Testis (tissue), 3 donors: ENCODE data around the gene FAM193A. TPM values are rescaled to one million over a fixed set of nuclear protein-coding genes. Genes with fewer than 3 reads are reported as not detected.

Experiments
- DNase-seq: peaks from one replicate; pipeline ENCODE4 v3.0.0-alpha.2; 2019
- H3K27ac ChIP-seq, 2 donors: fragments of 200-600 bp; sonication (generic); one replicate each; pipeline ENCODE4 v1.5.1; 2019
- H3K27me3 ChIP-seq: fragments of 200-600 bp; sonication (generic); one replicate; pipeline ENCODE4 v1.5.1; 2019
- H3K36me3 ChIP-seq: fragments of 200-600 bp; sonication (generic); one replicate; pipeline ENCODE4 v1.5.1; 2017; ENCODE audit warnings: low read depth; ENCODE audit errors: missing control alignments
- H3K4me1 ChIP-seq: fragments of 200-600 bp; sonication (generic); one replicate; pipeline ENCODE4 v1.5.1; 2019
- H3K4me3 ChIP-seq, 2 donors: fragments of 200-600 bp; sonication (generic); one replicate each; pipeline ENCODE4 v1.5.1; 2017 to 2019
- H3K9me3 ChIP-seq: fragments of 200-600 bp; sonication (generic); one replicate; pipeline ENCODE4 v1.5.1; 2017
- POLR2A ChIP-seq: fragments of 450-650 bp; IDR thresholded peaks from one replicate; pipeline ENCODE4 v1.6.1; 2017; ENCODE audit warnings: antibody characterized with exemption, mild to moderate bottlenecking, moderate library complexity
- WGBS, 2 donors: methylation state at CpG; one replicate each; pipeline ENCODE4 v1.1.5; 2018; 5-methylcytosine and 5-hydroxymethylcytosine counted together
- intact Hi-C: fragments of 100-400 bp; cut with DNase I; formaldehyde crosslinking; loops from one replicate; pipeline ENCODE4 v1.15.1; 2023; ENCODE audit warnings: low total_unique reads
- polyA plus RNA-seq: library from polyadenylated mRNA; stranded (reverse); fragments of 350-450 nt; fragmentation: Illumina TruSeq; extraction: RNeasy Lipid Tissue Mini Kit (QIAGEN cat#74804); gene quantifications from one replicate; pipeline ENCODE4 v1.2.3, GENCODE V29; 2014; ENCODE audit warnings: low read depth, low replicate concordance; ENCODE audit not compliant: insufficient read depth
- total RNA-seq, 2 donors: library from RNA; depleted of rRNA; stranded (reverse); fragments of >200 nt; gene quantifications; one replicate each; pipeline ENCODE4 v1.2.3, GENCODE V29; 2016
- TF ChIP-seq, protein P1 (sequence below), 3 experiments: fragments of 450-650 bp in 2 of 3; fragments of 200-600 bp in 1 of 3; sonication (generic) in 1 of 3; IDR thresholded peaks; one replicate each; pipeline ENCODE4 v1.5.1; 2016 to 2019; ENCODE audit warnings: antibody characterized with exemption in 3 of 3, mild to moderate bottlenecking in 2 of 3, moderate library complexity in 1 of 3

The FAM193A gene
- total and polyA plus RNA-seq, 3 donors from 2014 or later, result 50.4 to 92.4 (median 78.7) TPM

DNA sequence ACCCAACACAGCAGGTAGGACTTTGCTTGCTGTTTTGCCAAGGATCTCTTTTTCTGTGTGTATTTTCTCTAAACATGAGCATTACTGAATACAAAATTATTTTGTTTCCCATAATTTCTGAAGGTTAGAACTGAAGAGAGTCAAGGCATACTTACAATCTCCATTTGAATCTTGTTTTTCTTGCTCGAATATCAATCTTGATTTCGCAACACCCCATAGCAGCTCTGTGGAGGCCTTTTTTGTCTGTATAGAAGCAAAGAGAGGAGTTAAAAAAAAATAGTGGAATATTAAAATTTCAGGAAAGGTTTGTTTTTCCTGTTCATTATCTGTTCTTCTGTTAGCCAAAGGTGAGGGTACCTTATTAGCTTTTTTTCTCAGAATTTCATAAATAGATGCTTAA is 126.8 kb downstream of the FAM193A start:
- Histone ChIP-seq H3K27me3 (no peaks in the 10 kb centered on the region), H3K4me1 (peaks cover 15% of the 10 kb centered on the region), H3K27ac (no peak overlapping the region), H3K36me3 (no peaks in the 10 kb centered on the region), H3K9me3 (no peaks in the 10 kb centered on the region), H3K4me3 (no peak overlapping the region)
- WGBS, 2 donors, result 94 to 96% methylated on average over 2 of the region's 2 CpGs
- TF ChIP-seq, protein P1, sequence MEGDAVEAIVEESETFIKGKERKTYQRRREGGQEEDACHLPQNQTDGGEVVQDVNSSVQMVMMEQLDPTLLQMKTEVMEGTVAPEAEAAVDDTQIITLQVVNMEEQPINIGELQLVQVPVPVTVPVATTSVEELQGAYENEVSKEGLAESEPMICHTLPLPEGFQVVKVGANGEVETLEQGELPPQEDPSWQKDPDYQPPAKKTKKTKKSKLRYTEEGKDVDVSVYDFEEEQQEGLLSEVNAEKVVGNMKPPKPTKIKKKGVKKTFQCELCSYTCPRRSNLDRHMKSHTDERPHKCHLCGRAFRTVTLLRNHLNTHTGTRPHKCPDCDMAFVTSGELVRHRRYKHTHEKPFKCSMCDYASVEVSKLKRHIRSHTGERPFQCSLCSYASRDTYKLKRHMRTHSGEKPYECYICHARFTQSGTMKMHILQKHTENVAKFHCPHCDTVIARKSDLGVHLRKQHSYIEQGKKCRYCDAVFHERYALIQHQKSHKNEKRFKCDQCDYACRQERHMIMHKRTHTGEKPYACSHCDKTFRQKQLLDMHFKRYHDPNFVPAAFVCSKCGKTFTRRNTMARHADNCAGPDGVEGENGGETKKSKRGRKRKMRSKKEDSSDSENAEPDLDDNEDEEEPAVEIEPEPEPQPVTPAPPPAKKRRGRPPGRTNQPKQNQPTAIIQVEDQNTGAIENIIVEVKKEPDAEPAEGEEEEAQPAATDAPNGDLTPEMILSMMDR (IDR thresholded peaks at IDR 0.05), result no peak
- no peak for TF ChIP-seq POLR2A
- intact Hi-C loops, result no loop called here
- DNase-seq, result no peak

DNA sequence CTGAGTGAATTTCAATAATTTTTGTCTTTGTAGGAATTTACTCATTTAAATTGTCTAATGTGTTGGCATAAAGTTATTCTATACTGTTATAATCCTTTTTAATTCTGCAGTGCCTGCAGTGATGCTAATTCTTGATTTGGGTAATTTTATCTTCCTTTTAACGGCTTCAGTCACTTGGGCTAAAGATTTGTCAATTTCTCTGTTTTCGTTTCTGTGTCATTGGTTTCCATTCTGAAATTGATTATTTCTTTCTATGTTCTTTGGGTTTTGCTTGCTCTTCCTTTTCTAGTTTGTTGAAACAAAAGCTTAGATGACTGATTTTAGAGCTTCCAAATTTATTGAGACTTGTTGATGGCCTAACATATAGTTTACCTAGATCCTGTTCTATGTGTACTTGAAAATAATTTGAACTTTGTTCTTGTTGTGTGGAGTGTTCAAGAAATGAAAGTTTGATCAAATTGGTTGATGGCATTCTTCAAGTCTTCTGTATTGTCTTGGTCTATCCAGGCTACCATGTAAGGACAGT is 130.3 kb downstream of the FAM193A start:
- no peak for DNase-seq
- Histone ChIP-seq H3K4me1 (peaks cover 4% of the 10 kb centered on the region), H3K27ac (no peak overlapping the region), H3K27me3 (no peaks in the 10 kb centered on the region), H3K4me3 (no peak overlapping the region), H3K9me3 (no peaks in the 10 kb centered on the region), H3K36me3 (no peaks in the 10 kb centered on the region)
- TF ChIP-seq POLR2A, result no peak
- TF ChIP-seq, protein P1 (IDR thresholded peaks at IDR 0.05), result no peak
- 91 to 92% methylated on average over 2 of the region's 2 CpGs for WGBS, 2 donors
- intact Hi-C loops, result no loop called here

DNA sequence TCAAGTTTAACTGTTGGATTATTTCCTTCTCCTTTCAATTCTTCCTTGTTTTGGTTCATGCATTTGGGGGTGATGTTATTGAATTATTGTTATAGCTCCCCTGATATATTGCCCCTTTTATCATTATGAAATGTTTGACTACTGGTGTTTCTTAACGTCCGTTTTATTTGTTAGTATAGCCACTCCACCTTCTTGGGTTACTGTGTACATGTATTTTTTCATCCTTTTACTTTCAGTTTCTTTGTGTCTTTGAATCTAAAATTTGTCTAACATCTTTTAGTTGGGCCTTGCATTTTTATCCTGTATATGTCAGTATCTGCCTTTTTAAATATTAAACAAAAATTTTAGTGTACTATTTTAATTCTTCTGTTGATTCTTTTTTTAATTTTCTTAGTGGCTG is 131.0 kb downstream of the FAM193A start:
- 38 to 48% methylated on average over 2 of the region's 2 CpGs for WGBS, 2 donors
- intact Hi-C loops, result no loop called here
- H3K9me3 ChIP-seq, result no peaks in the 10 kb centered on the region
- H3K4me1 ChIP-seq, result peaks cover 4% of the 10 kb centered on the region
- no peaks in the 10 kb centered on the region for H3K36me3 ChIP-seq
- H3K27ac ChIP-seq, result peak overlapping the region in 1 of 2 donors; percentile 7
- H3K27me3 ChIP-seq, result no peaks in the 10 kb centered on the region
- TF ChIP-seq, protein P1 (IDR thresholded peaks at IDR 0.05), result no peak
- TF ChIP-seq POLR2A, result no peak
- no peak for DNase-seq
- H3K4me3 ChIP-seq, result no peak overlapping the region

DNA sequence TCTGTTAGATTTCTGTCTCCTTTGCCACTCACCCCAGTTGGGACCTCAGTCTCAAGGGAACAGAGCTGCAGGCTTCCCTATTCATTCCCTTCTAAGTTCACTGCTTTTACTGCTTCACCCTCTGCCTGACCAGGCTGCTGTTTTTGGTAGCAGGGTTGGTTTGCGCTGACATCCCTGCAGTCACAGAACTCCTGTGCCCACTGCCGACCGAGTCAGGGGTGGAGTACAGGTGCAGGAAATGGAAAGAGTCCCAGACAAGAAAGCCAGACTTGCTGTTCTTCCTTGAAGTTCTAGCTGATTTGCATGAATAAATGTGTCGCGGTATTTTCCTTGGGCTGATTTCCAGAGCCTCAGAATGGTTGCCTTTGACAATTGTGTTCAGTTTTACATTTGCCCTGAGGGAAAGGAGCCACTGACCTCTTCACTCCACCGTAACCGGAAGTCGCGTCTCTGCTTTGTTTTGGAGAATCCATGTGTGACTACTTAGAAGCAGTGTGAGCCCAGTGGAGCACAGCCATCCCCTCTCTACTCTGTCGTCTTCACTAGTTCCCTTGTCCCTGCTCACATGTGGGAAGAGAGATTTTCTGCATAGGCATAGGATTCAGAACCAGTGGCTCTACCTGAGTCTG is 134.9 kb downstream of the FAM193A start:
- Histone ChIP-seq H3K4me3 (no peak overlapping the region), H3K27ac (no peak overlapping the region), H3K36me3 (no peaks in the 10 kb centered on the region), H3K4me1 (peaks cover 4% of the 10 kb centered on the region), H3K9me3 (no peaks in the 10 kb centered on the region), H3K27me3 (no peaks in the 10 kb centered on the region)
- intact Hi-C loops, result no loop called here
- WGBS, 2 donors, result 87 to 94% methylated on average over 10 of the region's 10 CpGs
- TF ChIP-seq POLR2A, result no peak
- TF ChIP-seq, protein P1 (IDR thresholded peaks at IDR 0.05), result no peak
- DNase-seq, result no peak

DNA sequence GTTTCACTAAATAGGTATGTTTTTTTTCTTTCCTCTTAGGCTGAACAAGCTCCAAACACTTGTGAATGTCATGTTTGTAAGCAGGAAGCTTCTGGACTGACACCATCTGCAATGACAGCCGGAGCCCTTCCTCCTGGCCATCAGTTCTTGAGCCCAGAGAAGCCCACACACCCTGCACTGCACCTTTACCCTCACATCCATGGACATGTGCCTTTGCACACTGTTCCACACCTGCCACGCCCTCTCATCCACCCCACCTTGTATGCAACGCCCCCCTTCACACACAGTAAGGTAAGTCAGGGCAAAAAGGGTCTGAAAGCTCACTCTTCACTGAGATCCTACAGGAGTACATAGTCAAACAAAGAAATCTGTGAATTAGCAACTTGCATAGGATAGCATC is 135.6 kb downstream of the FAM193A start:
- no peak for TF ChIP-seq POLR2A
- TF ChIP-seq, protein P1 (IDR thresholded peaks at IDR 0.05), result no peak
- Histone ChIP-seq H3K9me3 (no peaks in the 10 kb centered on the region), H3K27ac (no peak overlapping the region), H3K36me3 (no peaks in the 10 kb centered on the region), H3K4me3 (no peak overlapping the region), H3K27me3 (no peaks in the 10 kb centered on the region), H3K4me1 (peaks cover 4% of the 10 kb centered on the region)
- intact Hi-C loops, result no loop called here
- 92 to 94% methylated on average over 3 of the region's 3 CpGs for WGBS, 2 donors
- DNase-seq, result no peak
